ENCODE data around the gene SYTL1.

DNA sequence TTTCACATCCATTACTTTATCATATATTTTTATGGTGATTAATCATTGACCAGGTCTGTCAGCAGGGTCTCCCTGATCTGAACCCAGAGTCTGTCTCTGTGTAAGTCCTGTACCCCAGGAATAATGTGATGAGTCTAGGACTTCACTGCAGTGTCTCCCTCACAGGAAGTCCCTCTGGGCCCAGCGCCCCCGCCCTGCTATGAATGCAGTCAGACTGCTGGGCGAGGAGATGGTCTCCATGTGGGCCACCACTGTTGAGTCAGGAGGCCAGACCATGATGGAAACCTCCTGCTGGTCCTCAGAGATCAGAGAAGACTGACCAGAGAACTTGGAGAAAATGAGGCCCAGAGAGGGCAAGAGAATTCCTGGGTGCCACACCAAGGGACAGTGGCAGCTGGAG, 10.4 kb upstream of the SYTL1 start:
- TF ChIP-seq POLR2AphosphoS5 (IDR thresholded peaks at IDR 0.05; ENCODE audit: low read depth, low read length), result no peak
- no peak for TF ChIP-seq POLR2A (IDR thresholded peaks at IDR 0.05; ENCODE audit: low read depth, low read length)
